OCI-LY1 (cell line): Measurements from ENCODE around the gene SLC4A1.

Source experiments
- EZH2 ChIP-seq: fragments of 200-600 bp; sonication (generic), shearing (Covaris generic); IDR thresholded peaks from 2 replicates; pipeline ENCODE4 v1.8.0; 2017; ENCODE audit warnings: borderline replicate concordance, mixed run types, mild to moderate bottlenecking, antibody characterized with exemption, low read length, moderate library complexity, mixed read lengths
- TF ChIP-seq, protein P1 (sequence below): fragments of 200-600 bp; sonication (generic), shearing (Covaris generic); IDR thresholded peaks from 2 replicates; pipeline ENCODE4 v1.5.1; 2017; ENCODE audit warnings: mild to moderate bottlenecking, antibody characterized with exemption, low read length, moderate library complexity, mixed read lengths

DNA sequence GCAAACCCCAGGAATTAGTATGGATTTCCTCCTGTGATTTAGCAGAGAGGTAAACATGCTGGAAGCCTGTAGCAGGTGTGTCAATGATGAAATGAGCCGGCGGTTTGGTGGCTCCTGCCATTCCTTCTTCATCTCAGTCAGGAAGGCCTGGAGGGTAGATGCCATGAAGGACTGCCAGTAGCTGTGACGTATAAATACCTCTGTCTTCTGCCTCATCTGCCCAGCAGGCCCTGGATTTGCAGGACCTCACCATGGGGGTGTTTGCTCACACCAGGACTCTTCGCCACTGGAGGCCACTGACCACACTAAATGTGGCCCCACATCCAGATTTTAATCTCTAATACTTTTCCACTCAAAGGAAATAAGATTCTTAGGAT lies 16.1 kb upstream of the SLC4A1 start:
- TF ChIP-seq, protein P1, sequence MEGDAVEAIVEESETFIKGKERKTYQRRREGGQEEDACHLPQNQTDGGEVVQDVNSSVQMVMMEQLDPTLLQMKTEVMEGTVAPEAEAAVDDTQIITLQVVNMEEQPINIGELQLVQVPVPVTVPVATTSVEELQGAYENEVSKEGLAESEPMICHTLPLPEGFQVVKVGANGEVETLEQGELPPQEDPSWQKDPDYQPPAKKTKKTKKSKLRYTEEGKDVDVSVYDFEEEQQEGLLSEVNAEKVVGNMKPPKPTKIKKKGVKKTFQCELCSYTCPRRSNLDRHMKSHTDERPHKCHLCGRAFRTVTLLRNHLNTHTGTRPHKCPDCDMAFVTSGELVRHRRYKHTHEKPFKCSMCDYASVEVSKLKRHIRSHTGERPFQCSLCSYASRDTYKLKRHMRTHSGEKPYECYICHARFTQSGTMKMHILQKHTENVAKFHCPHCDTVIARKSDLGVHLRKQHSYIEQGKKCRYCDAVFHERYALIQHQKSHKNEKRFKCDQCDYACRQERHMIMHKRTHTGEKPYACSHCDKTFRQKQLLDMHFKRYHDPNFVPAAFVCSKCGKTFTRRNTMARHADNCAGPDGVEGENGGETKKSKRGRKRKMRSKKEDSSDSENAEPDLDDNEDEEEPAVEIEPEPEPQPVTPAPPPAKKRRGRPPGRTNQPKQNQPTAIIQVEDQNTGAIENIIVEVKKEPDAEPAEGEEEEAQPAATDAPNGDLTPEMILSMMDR: no peak
- TF ChIP-seq EZH2: no peak
